Neuronal stem cell (in vitro differentiated cells): Measurements from ENCODE around the gene PGRMC2.

ENCODE experiments used
- DNase-seq: peaks from one replicate; pipeline ENCODE4 v3.0.0-alpha.2; 2013; ENCODE audit warnings: low spot score
- H2AFZ ChIP-seq: one replicate; pipeline ENCODE4 v1.6.1; 2013; ENCODE audit warnings: mild to moderate bottlenecking, low read length, inconsistent platforms
- H2AK5ac ChIP-seq: 2 replicates; pipeline ENCODE4 v1.6.1; 2013; ENCODE audit warnings: low read depth, mild to moderate bottlenecking, inconsistent platforms, low read length, moderate library complexity, mixed read lengths
- H2BK120ac ChIP-seq: 2 replicates; pipeline ENCODE4 v1.6.1; 2013; ENCODE audit warnings: low read depth, mild to moderate bottlenecking, inconsistent platforms, low read length, moderate library complexity, mixed read lengths
- H2BK12ac ChIP-seq: one replicate; pipeline ENCODE4 v1.6.1; 2013; ENCODE audit warnings: low read length, inconsistent platforms
- H2BK15ac ChIP-seq: 2 replicates; pipeline ENCODE4 v1.6.1; 2013; ENCODE audit warnings: mild to moderate bottlenecking, low read length, inconsistent platforms, mixed read lengths
- H2BK5ac ChIP-seq: one replicate; pipeline ENCODE4 v1.6.1; 2013; ENCODE audit warnings: inconsistent platforms, mild to moderate bottlenecking, low read length, moderate library complexity
- H3K14ac ChIP-seq: one replicate; pipeline ENCODE4 v1.6.1; 2013; ENCODE audit warnings: low read length, inconsistent platforms
- H3K18ac ChIP-seq: 2 replicates; pipeline ENCODE4 v1.6.1; 2013; ENCODE audit warnings: low read length, inconsistent platforms
- H3K23ac ChIP-seq: 2 replicates; pipeline ENCODE4 v1.6.1; 2013; ENCODE audit warnings: low read depth, mild to moderate bottlenecking, mixed read lengths, low read length, inconsistent platforms; ENCODE audit not compliant: poor library complexity
- H3K27ac ChIP-seq: replicated peaks from 3 replicates; pipeline ENCODE4 v1.5.1; 2013; ENCODE audit warnings: low read length, inconsistent platforms
- H3K27me3 ChIP-seq, 3 experiments: 2 replicates each; pipeline ENCODE4 v1.6.1; 2013; ENCODE audit warnings: low read length in 3 of 3, mild to moderate bottlenecking in 2 of 3, inconsistent platforms in 1 of 3, low read depth in 1 of 3, mixed read lengths in 1 of 3, moderate library complexity in 1 of 3; ENCODE audit not compliant: control insufficient read depth in 3 of 3, insufficient read depth in 3 of 3
- H3K36me3 ChIP-seq, 2 donors: replicated peaks in 1 of 2; 2 replicates each; pipeline ENCODE4 v1.6.1; 2013; ENCODE audit warnings: low read length in 2 of 2; ENCODE audit not compliant: control insufficient read depth in 2 of 2, insufficient read depth in 2 of 2
- H3K4ac ChIP-seq: 2 replicates; pipeline ENCODE4 v1.6.1; 2013; ENCODE audit warnings: inconsistent platforms, mild to moderate bottlenecking, low read length, moderate library complexity
- H3K4me1 ChIP-seq, 2 donors: 1 replicate in 1 of 2; 2 replicates in 1 of 2; pipeline ENCODE4 v1.6.1; 2013; ENCODE audit warnings: low read length in 2 of 2, low read depth in 1 of 2; ENCODE audit not compliant: control insufficient read depth in 2 of 2, insufficient read depth in 1 of 2
- H3K4me2 ChIP-seq: one replicate; pipeline ENCODE4 v1.6.1; 2013; ENCODE audit warnings: mild to moderate bottlenecking, low read length, inconsistent platforms; ENCODE audit not compliant: insufficient read depth, poor library complexity, severe bottlenecking
- H3K4me3 ChIP-seq, 2 donors: 2 replicates each; pipeline ENCODE4 v1.5.1; 2013; ENCODE audit warnings: low read length in 2 of 2, mild to moderate bottlenecking in 2 of 2, inconsistent platforms in 1 of 2, moderate library complexity in 1 of 2
- H3K79me1 ChIP-seq: one replicate; pipeline ENCODE4 v1.6.1; 2013; ENCODE audit warnings: low read depth, mild to moderate bottlenecking, inconsistent platforms, low read length, moderate library complexity
- H3K9ac ChIP-seq: one replicate; pipeline ENCODE4 v1.6.1; 2013; ENCODE audit warnings: mild to moderate bottlenecking, low read depth, low read length, inconsistent platforms; ENCODE audit not compliant: poor library complexity
- H3K9me3 ChIP-seq, 2 donors: replicated peaks in 1 of 2; 2 replicates each; pipeline versions ENCODE3 to v1.6.1; 2013; ENCODE audit warnings: low read length in 2 of 2, mild to moderate bottlenecking in 2 of 2, inconsistent platforms in 1 of 2, low read depth in 1 of 2, mixed read lengths in 1 of 2, moderate library complexity in 1 of 2; ENCODE audit not compliant: control insufficient read depth in 2 of 2, insufficient read depth in 1 of 2
- H4K8ac ChIP-seq: one replicate; pipeline ENCODE4 v1.6.1; 2013; ENCODE audit warnings: low read depth, mild to moderate bottlenecking, inconsistent platforms, low read length, moderate library complexity
- H4K91ac ChIP-seq: one replicate; pipeline ENCODE4 v1.6.1; 2013; ENCODE audit warnings: low read length, low read depth, mild to moderate bottlenecking, inconsistent platforms; ENCODE audit not compliant: poor library complexity
- WGBS, 2 donors: extraction: QIAGEN DNeasy Blood & Tissue Kit; methylation state at CpG; one replicate each; pipeline ENCODE4 v1.1.7; 2013; ENCODE audit warnings: missing lambda C conversion rate in 2 of 2, mixed read lengths in 1 of 2; ENCODE audit not compliant: insufficient read length in 2 of 2, insufficient replicate concordance in 1 of 2; ENCODE audit errors: extremely low coverage in 2 of 2; 5-methylcytosine and 5-hydroxymethylcytosine counted together

The PGRMC2 gene

GRCh38 chr4:128256539-128256938 is 31.1 kb downstream of the PGRMC2 start:
- no peak overlapping the region for H2BK120ac ChIP-seq
- no peak overlapping the region for H3K23ac ChIP-seq
- H3K79me1 ChIP-seq = no peaks in the 10 kb centered on the region
- H2BK15ac ChIP-seq = no peak overlapping the region
- H4K8ac ChIP-seq = no peak overlapping the region
- H3K14ac ChIP-seq = no peak overlapping the region
- H2BK5ac ChIP-seq = no peak overlapping the region
- H2AFZ ChIP-seq = no peak overlapping the region
- no peak overlapping the region for H2BK12ac ChIP-seq
- no peaks in the 10 kb centered on the region for H3K4me1 ChIP-seq
- no peak overlapping the region for H3K27ac ChIP-seq
- H3K4ac ChIP-seq = no peak overlapping the region
- no peak overlapping the region for H3K4me2 ChIP-seq
- H3K18ac ChIP-seq = no peak overlapping the region
- no peak overlapping the region for H4K91ac ChIP-seq
- H3K9me3 ChIP-seq = no peaks in the 10 kb centered on the region
- H3K36me3 ChIP-seq = no peaks in the 10 kb centered on the region
- H3K27me3 ChIP-seq = no peaks in the 10 kb centered on the region
- WGBS, 2 donors = no CpG with 5 or more reads among the region's 1 CpG
- H2AK5ac ChIP-seq = no peak overlapping the region
- H3K9ac ChIP-seq = no peak overlapping the region
- DNase-seq = no peak
- no peak overlapping the region for H3K4me3 ChIP-seq

GRCh38 chr4:128255906-128256305 is 31.7 kb downstream of the PGRMC2 start:
- no peak overlapping the region for H3K27ac ChIP-seq
- H3K27me3 ChIP-seq = no peaks in the 10 kb centered on the region
- no peak overlapping the region for H3K18ac ChIP-seq
- H3K4me1 ChIP-seq = no peaks in the 10 kb centered on the region
- no peak overlapping the region for H3K4ac ChIP-seq
- H4K91ac ChIP-seq = no peak overlapping the region
- no peak for DNase-seq
- H3K9ac ChIP-seq = no peak overlapping the region
- H3K4me2 ChIP-seq = no peak overlapping the region
- H2BK15ac ChIP-seq = no peak overlapping the region
- no peak overlapping the region for H2BK12ac ChIP-seq
- H3K4me3 ChIP-seq = no peak overlapping the region
- no peak overlapping the region for H3K23ac ChIP-seq
- no peaks in the 10 kb centered on the region for H3K9me3 ChIP-seq
- no peak overlapping the region for H2BK5ac ChIP-seq
- H4K8ac ChIP-seq = no peak overlapping the region
- H2BK120ac ChIP-seq = no peak overlapping the region
- no CpG with 5 or more reads among the region's 3 CpGs for WGBS, 2 donors
- no peak overlapping the region for H2AFZ ChIP-seq
- no peaks in the 10 kb centered on the region for H3K36me3 ChIP-seq
- no peak overlapping the region for H2AK5ac ChIP-seq
- H3K79me1 ChIP-seq = no peaks in the 10 kb centered on the region
- no peak overlapping the region for H3K14ac ChIP-seq

GRCh38 chr4:128249787-128250668 is 37.6 kb downstream of the PGRMC2 start:
- Histone ChIP-seq H3K27me3 (no peaks in the 10 kb centered on the region), H4K91ac (no peak overlapping the region), H3K18ac (no peak overlapping the region), H3K4me1 (no peaks in the 10 kb centered on the region), H3K23ac (no peak overlapping the region), H3K27ac (no peak overlapping the region), H2BK12ac (no peak overlapping the region), H2AFZ (no peak overlapping the region), H3K9me3 (peaks cover 0 to 21% of the 10 kb centered on the region in 2 donors), H2BK5ac (no peak overlapping the region), H3K79me1 (no peaks in the 10 kb centered on the region), H3K14ac (no peak overlapping the region), H2BK120ac (no peak overlapping the region), H3K36me3 (no peaks in the 10 kb centered on the region), H4K8ac (no peak overlapping the region), H2AK5ac (no peak overlapping the region), H2BK15ac (no peak overlapping the region), H3K4me3 (no peak overlapping the region), H3K4me2 (no peak overlapping the region), H3K4ac (no peak overlapping the region), H3K9ac (no peak overlapping the region)
- WGBS, 2 donors = no CpG with 5 or more reads among the region's 4 CpGs
- no peak for DNase-seq

GRCh38 chr4:128247906-128248305 is 39.7 kb downstream of the PGRMC2 start:
- no peak for DNase-seq
- Histone ChIP-seq H3K36me3 (no peaks in the 10 kb centered on the region), H3K9ac (no peak overlapping the region), H3K27me3 (no peaks in the 10 kb centered on the region), H4K91ac (no peak overlapping the region), H4K8ac (no peak overlapping the region), H3K4ac (no peak overlapping the region), H3K4me2 (no peak overlapping the region), H3K18ac (no peak overlapping the region), H2AK5ac (no peak overlapping the region), H2BK5ac (no peak overlapping the region), H2AFZ (no peak overlapping the region), H3K4me3 (no peak overlapping the region), H2BK120ac (no peak overlapping the region), H3K23ac (no peak overlapping the region), H3K79me1 (no peaks in the 10 kb centered on the region), H3K27ac (no peak overlapping the region), H3K4me1 (no peaks in the 10 kb centered on the region), H2BK12ac (no peak overlapping the region), H3K9me3 (peaks cover 2 to 21% of the 10 kb centered on the region in 2 donors), H2BK15ac (no peak overlapping the region), H3K14ac (no peak overlapping the region)
- no CpG with 5 or more reads among the region's 1 CpG for WGBS, 2 donors
